Breast epithelium (tissue), 4 donors: ENCODE data around the gene IFI44. TPM values are rescaled to one million over a fixed set of nuclear protein-coding genes. Genes with fewer than 3 reads are reported as not detected.

Experiments used
- DNase-seq, 2 donors: peaks; one replicate each; pipeline ENCODE4 v3.0.0-alpha.2; 2019; ENCODE audit warnings: low spot score in 2 of 2
- H3K27ac ChIP-seq, 2 donors: fragments of 200-600 bp; sonication (generic) in 1 of 2; one replicate each; pipeline ENCODE4 v1.5.1; 2016 to 2019; ENCODE audit warnings: mild to moderate bottlenecking in 1 of 2
- H3K27me3 ChIP-seq, 2 donors: fragments of 200-600 bp; sonication (generic) in 1 of 2; one replicate each; pipeline versions ENCODE4 v1.5.1 to v1.6.0; 2017 to 2019; ENCODE audit warnings: control low read depth in 1 of 2, mild to moderate bottlenecking in 1 of 2
- H3K36me3 ChIP-seq: fragments of 200-600 bp; one replicate; pipeline ENCODE4 v1.5.1; 2019
- H3K4me1 ChIP-seq, 2 donors: fragments of 200-600 bp; sonication (generic); one replicate each; pipeline ENCODE4 v1.5.1; 2016 to 2019; ENCODE audit warnings: control low read depth in 1 of 2
- H3K4me3 ChIP-seq, 3 donors: fragments of 200-600 bp; sonication (generic); 1 replicate in 2 of 3; 2 replicates in 1 of 3; pipeline ENCODE4 v1.5.1; 2016 to 2019; ENCODE audit warnings: mild to moderate bottlenecking in 3 of 3, moderate library complexity in 2 of 3
- H3K9me3 ChIP-seq, 2 donors: fragments of 200-600 bp; sonication (generic) in 1 of 2; one replicate each; pipeline ENCODE4 v1.5.1; 2016 to 2019; ENCODE audit warnings: control low read depth in 1 of 2
- POLR2A ChIP-seq: fragments of 450-650 bp; IDR thresholded peaks from one replicate; pipeline ENCODE4 v1.6.1; 2016; ENCODE audit warnings: antibody characterized with exemption, mild to moderate bottlenecking, moderate library complexity
- POLR2AphosphoS5 ChIP-seq, 3 donors: sonication (generic); formaldehyde crosslinking; IDR thresholded peaks; one replicate each; pipeline ENCODE4 v1.6.1; 2017; ENCODE audit warnings: antibody characterized with exemption in 3 of 3
- intact Hi-C: fragments of 100-400 bp; cut with DNase I; formaldehyde crosslinking; loops from one replicate; pipeline ENCODE4 v1.15.1; 2023; ENCODE audit warnings: low total_unique reads
- total RNA-seq, 3 donors: library from RNA; depleted of rRNA; stranded (reverse); fragments of >200 nt; gene quantifications; one replicate each; pipeline ENCODE4 v1.1.0, GENCODE V29; 2016
- TF ChIP-seq, protein P1 (sequence below), 3 donors: fragments of 450-650 bp; IDR thresholded peaks; one replicate each; pipeline ENCODE4 v1.5.1; 2016 to 2017; ENCODE audit warnings: antibody characterized with exemption in 3 of 3, mild to moderate bottlenecking in 3 of 3, moderate library complexity in 3 of 3

Gene IFI44
- total RNA-seq, 3 donors from 2014 or later: 20.0 to 25.3 (median 24.0) TPM

DNA sequence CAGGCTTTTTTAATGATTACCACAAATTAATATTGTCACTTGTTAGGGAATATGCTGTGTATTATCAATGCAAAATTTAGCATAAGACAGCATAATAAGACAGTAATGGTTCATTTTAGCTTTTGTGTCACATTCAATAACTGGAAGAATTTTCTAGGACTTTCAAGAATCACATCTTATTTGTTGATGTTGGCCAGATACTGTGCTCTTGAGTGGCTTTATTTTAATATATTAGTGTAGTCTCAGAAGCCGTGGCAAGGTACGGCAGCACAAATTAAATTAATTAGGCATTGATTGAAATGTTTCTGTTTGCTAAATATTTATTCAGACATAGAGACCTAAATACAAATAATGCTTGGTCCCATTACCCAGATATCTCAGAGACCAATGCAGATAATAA is 19.0 kb upstream of the IFI44 start:
- DNase-seq: no peak
- Histone ChIP-seq H3K36me3 (no peaks in the 10 kb centered on the region), H3K27me3 (no peaks in the 10 kb centered on the region), H3K9me3 (no peaks in the 10 kb centered on the region), H3K4me1 (no peaks in the 10 kb centered on the region), H3K27ac (no peak overlapping the region), H3K4me3 (no peak overlapping the region)
- intact Hi-C loops: no loop called here
- no peak for TF ChIP-seq POLR2AphosphoS5 (IDR thresholded peaks at IDR 0.05)
- no peak for TF ChIP-seq POLR2A
- TF ChIP-seq, protein P1, sequence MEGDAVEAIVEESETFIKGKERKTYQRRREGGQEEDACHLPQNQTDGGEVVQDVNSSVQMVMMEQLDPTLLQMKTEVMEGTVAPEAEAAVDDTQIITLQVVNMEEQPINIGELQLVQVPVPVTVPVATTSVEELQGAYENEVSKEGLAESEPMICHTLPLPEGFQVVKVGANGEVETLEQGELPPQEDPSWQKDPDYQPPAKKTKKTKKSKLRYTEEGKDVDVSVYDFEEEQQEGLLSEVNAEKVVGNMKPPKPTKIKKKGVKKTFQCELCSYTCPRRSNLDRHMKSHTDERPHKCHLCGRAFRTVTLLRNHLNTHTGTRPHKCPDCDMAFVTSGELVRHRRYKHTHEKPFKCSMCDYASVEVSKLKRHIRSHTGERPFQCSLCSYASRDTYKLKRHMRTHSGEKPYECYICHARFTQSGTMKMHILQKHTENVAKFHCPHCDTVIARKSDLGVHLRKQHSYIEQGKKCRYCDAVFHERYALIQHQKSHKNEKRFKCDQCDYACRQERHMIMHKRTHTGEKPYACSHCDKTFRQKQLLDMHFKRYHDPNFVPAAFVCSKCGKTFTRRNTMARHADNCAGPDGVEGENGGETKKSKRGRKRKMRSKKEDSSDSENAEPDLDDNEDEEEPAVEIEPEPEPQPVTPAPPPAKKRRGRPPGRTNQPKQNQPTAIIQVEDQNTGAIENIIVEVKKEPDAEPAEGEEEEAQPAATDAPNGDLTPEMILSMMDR (IDR thresholded peaks at IDR 0.05): no peak

DNA sequence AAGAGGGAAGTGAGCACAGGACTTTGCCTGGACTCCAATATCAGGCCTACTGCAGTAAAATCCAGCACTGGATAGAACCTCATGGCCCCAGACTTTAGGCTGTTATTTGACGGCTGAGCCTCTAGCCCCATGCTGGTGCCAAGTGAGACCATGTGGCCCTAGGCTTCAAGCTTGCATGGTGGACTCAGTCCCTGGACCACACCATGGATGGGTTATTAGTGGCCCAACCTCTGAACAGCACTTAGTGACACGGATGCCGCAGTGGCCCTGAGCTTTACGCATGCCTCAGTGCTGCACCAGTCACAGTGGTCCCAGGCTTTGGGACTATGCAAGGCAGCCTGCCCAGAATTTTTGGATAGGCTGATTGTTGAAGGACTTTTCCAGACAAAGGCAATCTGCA is 16.4 kb upstream of the IFI44 start:
- Histone ChIP-seq H3K27ac (no peak overlapping the region), H3K36me3 (no peaks in the 10 kb centered on the region), H3K9me3 (no peaks in the 10 kb centered on the region), H3K4me3 (no peak overlapping the region), H3K4me1 (no peaks in the 10 kb centered on the region), H3K27me3 (no peaks in the 10 kb centered on the region)
- no peak for DNase-seq
- TF ChIP-seq POLR2A (no peak), POLR2AphosphoS5 (IDR thresholded peaks at IDR 0.05) (no peak)
- TF ChIP-seq, protein P1 (IDR thresholded peaks at IDR 0.05): no peak
- intact Hi-C loops: no loop called here

DNA sequence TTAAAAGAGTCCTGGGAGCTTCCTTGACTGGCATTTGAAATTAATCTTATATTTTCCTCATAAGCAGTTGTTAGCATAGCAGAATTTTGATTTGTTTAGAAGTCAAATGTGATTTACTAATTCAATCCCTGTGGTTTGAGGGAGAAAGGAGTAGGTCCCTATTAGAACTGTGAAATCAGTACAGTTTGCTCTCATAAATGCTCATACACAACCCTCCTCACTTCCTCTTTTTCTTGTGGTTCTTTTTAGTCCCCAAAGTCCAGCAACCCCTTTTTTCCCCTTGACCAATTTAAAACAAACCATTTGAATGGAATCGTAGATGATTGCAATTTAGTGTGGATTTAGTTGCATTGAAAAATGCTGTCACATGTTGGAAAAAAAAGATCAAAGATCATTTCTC is 9.2 kb upstream of the IFI44 start:
- intact Hi-C loops: no loop called here

DNA sequence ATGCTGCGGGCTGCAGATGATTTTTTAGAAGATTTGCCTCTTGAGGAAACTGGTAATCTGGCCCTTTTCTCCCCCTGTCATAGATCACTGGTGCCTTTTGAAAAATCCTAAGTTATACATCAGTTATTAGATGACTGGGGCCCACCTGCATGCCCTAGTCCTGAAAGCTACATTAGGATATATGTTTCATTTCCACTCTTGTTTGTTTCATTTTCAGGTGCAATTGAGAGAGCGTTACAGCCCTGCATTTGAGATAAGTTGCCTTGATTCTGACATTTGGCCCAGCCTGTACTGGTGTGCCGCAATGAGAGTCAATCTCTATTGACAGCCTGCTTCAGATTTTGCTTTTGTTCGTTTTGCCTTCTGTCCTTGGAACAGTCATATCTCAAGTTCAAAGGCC is 8.1 kb upstream of the IFI44 start:
- no peak overlapping the region for H3K4me3 ChIP-seq
- no peaks in the 10 kb centered on the region for H3K36me3 ChIP-seq
- intact Hi-C loops: no loop called here
- H3K4me1 ChIP-seq: no peaks in the 10 kb centered on the region
- H3K9me3 ChIP-seq: no peaks in the 10 kb centered on the region
- TF ChIP-seq POLR2A (no peak), POLR2AphosphoS5 (IDR thresholded peaks at IDR 0.05) (no peak)
- TF ChIP-seq, protein P1 (IDR thresholded peaks at IDR 0.05): no peak
- no peak for DNase-seq
- H3K27me3 ChIP-seq: no peaks in the 10 kb centered on the region
- no peak overlapping the region for H3K27ac ChIP-seq

More for the DNA sequence above, 9.2 kb upstream of the IFI44 start:
- Histone ChIP-seq H3K9me3 (no peaks in the 10 kb centered on the region), H3K27me3 (no peaks in the 10 kb centered on the region), H3K4me1 (no peaks in the 10 kb centered on the region), H3K36me3 (no peaks in the 10 kb centered on the region), H3K4me3 (no peak overlapping the region), H3K27ac (no peak overlapping the region)
- DNase-seq: no peak
- TF ChIP-seq, protein P1 (IDR thresholded peaks at IDR 0.05): no peak
- TF ChIP-seq POLR2A (no peak), POLR2AphosphoS5 (IDR thresholded peaks at IDR 0.05) (no peak)

DNA sequence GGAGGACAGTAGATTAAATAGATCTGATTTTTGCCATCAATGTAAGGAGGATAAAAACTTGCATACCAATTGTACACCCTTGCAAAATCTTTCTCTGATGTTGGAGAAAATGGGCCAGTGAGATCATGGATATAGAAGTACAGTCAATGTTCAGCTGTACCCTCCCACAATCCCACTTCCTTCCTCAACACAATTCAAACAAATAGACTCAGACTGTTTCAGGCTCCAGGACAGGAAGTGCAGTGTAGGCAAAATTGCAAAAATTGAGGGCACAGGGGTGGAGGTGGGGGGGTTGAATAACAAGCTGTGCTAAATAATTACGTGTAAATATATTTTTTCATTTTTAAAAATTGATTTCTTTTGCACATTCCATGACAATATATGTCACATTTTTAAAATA is 3.9 kb upstream of the IFI44 start:
- no peaks in the 10 kb centered on the region for H3K27me3 ChIP-seq
- H3K27ac ChIP-seq: no peak overlapping the region
- no peaks in the 10 kb centered on the region for H3K36me3 ChIP-seq
- no peaks in the 10 kb centered on the region for H3K9me3 ChIP-seq
- intact Hi-C loops: no loop called here
- peaks cover 0 to 1% of the 10 kb centered on the region in 2 donors for H3K4me1 ChIP-seq
- DNase-seq: no peak
- TF ChIP-seq, protein P1 (IDR thresholded peaks at IDR 0.05): no peak
- TF ChIP-seq POLR2AphosphoS5 (IDR thresholded peaks at IDR 0.05) (no peak), POLR2A (no peak)
- no peak overlapping the region for H3K4me3 ChIP-seq
